Endodermal cell (in vitro differentiated cells): ENCODE data around the gene RASAL2. TPM values are rescaled to one million over a fixed set of nuclear protein-coding genes. Genes with fewer than 3 reads are reported as not detected.
A peak's percentile ranks its signal among the peaks of the same experiment; 100 is the strongest.

Experiments used
- DNase-seq: peaks from one replicate; pipeline ENCODE4 v3.0.0-alpha.2; 2017
- H3K27ac ChIP-seq: 2 replicates; pipeline ENCODE4 v1.5.1; 2013; ENCODE audit warnings: mild to moderate bottlenecking, low read depth, low read length, moderate library complexity
- H3K27me3 ChIP-seq: 2 replicates; pipeline ENCODE4 v1.6.1; 2013; ENCODE audit warnings: mild to moderate bottlenecking, low read length, moderate library complexity; ENCODE audit not compliant: insufficient read depth, control insufficient read depth, poor library complexity, severe bottlenecking
- H3K36me3 ChIP-seq: 2 replicates; pipeline ENCODE4 v1.7.0; 2013; ENCODE audit warnings: mild to moderate bottlenecking, low read length, moderate library complexity; ENCODE audit not compliant: control insufficient read depth, insufficient read depth
- H3K4me1 ChIP-seq: one replicate; pipeline ENCODE4 v1.7.0; 2013; ENCODE audit warnings: low read length; ENCODE audit not compliant: control insufficient read depth, insufficient read depth
- H3K4me3 ChIP-seq: 2 replicates; pipeline ENCODE4 v1.5.1; 2013; ENCODE audit warnings: mild to moderate bottlenecking, low read length, moderate library complexity
- H3K9ac ChIP-seq: 2 replicates; pipeline ENCODE4 v1.6.1; 2013; ENCODE audit warnings: mild to moderate bottlenecking, low read length, moderate library complexity; ENCODE audit not compliant: poor library complexity, severe bottlenecking; ENCODE audit errors: extremely low read depth
- H3K9me3 ChIP-seq: 2 replicates; pipeline ENCODE4 v1.6.1; 2013; ENCODE audit warnings: mild to moderate bottlenecking, low read length, moderate library complexity; ENCODE audit not compliant: control insufficient read depth
- H3K27ac Mint-ChIP-seq: 2 replicates; pipeline ENCODE4 v1.8.0; 2020; ENCODE audit warnings: mixed read lengths
- H3K27me3 Mint-ChIP-seq: 2 replicates; pipeline ENCODE4 v1.8.0; 2021; ENCODE audit warnings: mild to moderate bottlenecking, mixed read lengths; ENCODE audit not compliant: insufficient read depth
- H3K36me3 Mint-ChIP-seq: 2 replicates; pipeline ENCODE4 v1.8.0; 2020; ENCODE audit warnings: low read depth, mixed read lengths
- H3K4me1 Mint-ChIP-seq: 2 replicates; pipeline ENCODE4 v1.8.0; 2020; ENCODE audit warnings: mixed read lengths
- H3K4me3 Mint-ChIP-seq: 2 replicates; pipeline ENCODE4 v1.8.0; 2020; ENCODE audit warnings: mild to moderate bottlenecking, moderate library complexity, mixed read lengths
- H3K9me3 Mint-ChIP-seq: 2 replicates; pipeline ENCODE4 v1.8.0; 2020; ENCODE audit warnings: mild to moderate bottlenecking, mixed read lengths
- CTCF ChIP-seq: fragments of 200-600 bp; sonication (generic); conservative IDR thresholded peaks from 2 replicates; pipeline ENCODE4 v1.5.0; 2021; ENCODE audit warnings: antibody characterized with exemption, mild to moderate bottlenecking
- WGBS, 2 experiments: methylation state at CpG; one replicate each; pipeline versions ENCODE4 v1.1.5 to v1.1.7; 2013; ENCODE audit warnings: missing lambda C conversion rate in 2 of 2, mixed read lengths in 1 of 2; ENCODE audit not compliant: insufficient coverage in 1 of 2, insufficient read length in 1 of 2; 5-methylcytosine and 5-hydroxymethylcytosine counted together
- total RNA-seq, 2 donors: library from RNA; stranded (reverse); fragmentation: NEBNext Ultra II Directional in 1 of 2; extraction: Animal tissue kit (Norgen Biotek cat#: 25700) in 1 of 2; gene quantifications; 2 replicates in 1 of 2; 3 replicates in 1 of 2; pipeline ENCODE4 v1.2.1, GENCODE V29; 2021

RASAL2 gene
- total RNA-seq, 2 donors from 2014 or later, result 21.8 to 22.1 TPM

GRCh38 chr1:178323067-178323466 lies 229.2 kb downstream of the RASAL2 start:
- H3K27ac ChIP-seq, result no peak overlapping the region
- Mint-ChIP-seq H3K4me1 (no peaks in the 10 kb centered on the region), H3K27ac (no peak overlapping the region), H3K4me3 (no peak overlapping the region), H3K36me3 (no peaks in the 10 kb centered on the region), H3K9me3 (peaks cover 3% of the 10 kb centered on the region), H3K27me3 (no peaks in the 10 kb centered on the region)
- H3K4me3 ChIP-seq, result no peak overlapping the region
- WGBS, 2 experiments, result 78% methylated on average over 1 of the region's 1 CpG; no CpG with 5 or more reads in 1 of the 2 experiments
- TF ChIP-seq CTCF, result no peak
- H3K36me3 ChIP-seq, result no peaks in the 10 kb centered on the region
- H3K9ac ChIP-seq, result no peak overlapping the region
- H3K4me1 ChIP-seq, result no peaks in the 10 kb centered on the region
- no peaks in the 10 kb centered on the region for H3K9me3 ChIP-seq
- no peaks in the 10 kb centered on the region for H3K27me3 ChIP-seq
- DNase-seq, result no peak

GRCh38 chr1:178324003-178324402 lies 230.1 kb downstream of the RASAL2 start:
- Mint-ChIP-seq H3K4me1 (peaks cover 3% of the 10 kb centered on the region), H3K36me3 (no peaks in the 10 kb centered on the region), H3K27me3 (no peaks in the 10 kb centered on the region), H3K27ac (no peak overlapping the region), H3K4me3 (no peak overlapping the region), H3K9me3 (no peaks in the 10 kb centered on the region)
- H3K27ac ChIP-seq, result no peak overlapping the region
- H3K4me3 ChIP-seq, result no peak overlapping the region
- no peak overlapping the region for H3K9ac ChIP-seq
- no peaks in the 10 kb centered on the region for H3K36me3 ChIP-seq
- no peak for TF ChIP-seq CTCF
- no peaks in the 10 kb centered on the region for H3K27me3 ChIP-seq
- H3K4me1 ChIP-seq, result no peaks in the 10 kb centered on the region
- no peaks in the 10 kb centered on the region for H3K9me3 ChIP-seq
- 97 to 100% methylated on average over 1 of the region's 1 CpG for WGBS, 2 experiments
- no peak for DNase-seq

DNA sequence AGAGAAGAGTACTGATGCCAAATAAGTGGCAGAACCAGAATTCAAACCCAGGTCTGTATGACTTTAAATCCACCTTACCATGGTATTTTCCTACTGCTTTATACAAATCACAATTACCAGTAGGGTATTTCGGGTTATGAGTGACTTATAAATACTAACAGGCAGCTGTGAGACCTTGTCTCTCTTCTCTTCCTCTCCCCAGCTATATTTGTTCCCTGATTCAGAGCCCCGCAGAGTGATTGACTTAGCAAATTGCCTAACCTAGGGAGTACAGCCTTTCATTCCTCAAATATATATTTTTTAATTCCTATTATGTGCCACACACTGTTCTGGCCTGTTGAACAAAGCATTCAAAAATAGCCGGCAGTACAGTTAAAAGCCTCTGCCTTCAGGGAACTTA lies 234.8 kb downstream of the RASAL2 start:
- Mint-ChIP-seq H3K4me3 (no peak overlapping the region), H3K36me3 (no peaks in the 10 kb centered on the region), H3K27me3 (no peaks in the 10 kb centered on the region), H3K4me1 (peaks cover 9% of the 10 kb centered on the region), H3K27ac (peak overlapping the region; percentile 38), H3K9me3 (no peaks in the 10 kb centered on the region)
- Histone ChIP-seq H3K9ac (no peak overlapping the region), H3K36me3 (no peaks in the 10 kb centered on the region), H3K9me3 (no peaks in the 10 kb centered on the region), H3K27me3 (no peaks in the 10 kb centered on the region), H3K4me3 (no peak overlapping the region), H3K4me1 (no peaks in the 10 kb centered on the region), H3K27ac (no peak overlapping the region)
- TF ChIP-seq CTCF, result no peak
- DNase-seq, result no peak
- WGBS, 2 experiments, result 98 to 100% methylated on average over 2 to 3 of the region's 3 CpGs
